ACC112 (cell line): ENCODE results near the gene HECW1.
A peak's percentile ranks its signal among the peaks of the same experiment; 100 is the strongest.
"Not testable (repeated sequence)": the region's sequence is repeated elsewhere in the genome, so short reads cannot be mapped to it uniquely, and the experiment has no call there.

Source experiments
- H2AFZ ChIP-seq: fragments of 200-600 bp; sonication (generic); one replicate; pipeline ENCODE4 v1.6.0; 2017; ENCODE audit warnings: antibody characterized with exemption, low read length; ENCODE audit not compliant: unreplicated experiment
- H3K27ac ChIP-seq: fragments of 200-600 bp; sonication (generic); 2 replicates; pipeline ENCODE4 v1.5.1; 2014; ENCODE audit warnings: low read depth, mild to moderate bottlenecking, antibody characterized with exemption, low read length, moderate library complexity
- H3K27me3 ChIP-seq: fragments of 200-600 bp; sonication (generic); 2 replicates; pipeline ENCODE4 v1.6.1; 2014; ENCODE audit warnings: mild to moderate bottlenecking, antibody characterized with exemption, low read length, moderate library complexity, mixed read lengths; ENCODE audit not compliant: insufficient read depth
- H3K36me3 ChIP-seq: fragments of 200-600 bp; sonication (generic); 2 replicates; pipeline ENCODE4 v1.6.1; 2016; ENCODE audit warnings: mild to moderate bottlenecking, antibody characterized with exemption, low read length, moderate library complexity, mixed read lengths; ENCODE audit not compliant: insufficient read depth
- H3K4me1 ChIP-seq: fragments of 200-600 bp; sonication (generic); one replicate; pipeline ENCODE4 v1.6.1; 2016; ENCODE audit warnings: low read length, mixed read lengths; ENCODE audit not compliant: insufficient read depth, unreplicated experiment, control insufficient read depth
- H3K4me3 ChIP-seq: fragments of 200-600 bp; sonication (generic); 2 replicates; pipeline ENCODE4 v1.5.1; 2014; ENCODE audit warnings: mild to moderate bottlenecking, low read depth, low read length
- H3K79me2 ChIP-seq: fragments of 200-600 bp; sonication (generic); one replicate; pipeline ENCODE4 v1.6.0; 2016; ENCODE audit warnings: low read length; ENCODE audit not compliant: control insufficient read depth, unreplicated experiment, insufficient read depth

Gene HECW1

GRCh38 chr7:43586251-43586900, 473.9 kb downstream of the HECW1 start:
- Histone ChIP-seq H3K4me1 (peaks cover 42% of the 10 kb centered on the region), H3K27ac (peak overlapping the region; percentile 31), H3K36me3 (no peaks in the 10 kb centered on the region)

GRCh38 chr7:43588477-43589132, 476.2 kb downstream of the HECW1 start:
- no peak overlapping the region for H3K4me3 ChIP-seq
- no peak overlapping the region for H2AFZ ChIP-seq
- H3K27me3 ChIP-seq: no peaks in the 10 kb centered on the region
- peaks cover 52% of the 10 kb centered on the region for H3K4me1 ChIP-seq
- peaks cover 97% of the 10 kb centered on the region for H3K79me2 ChIP-seq
- no peaks in the 10 kb centered on the region for H3K36me3 ChIP-seq
- no peak overlapping the region for H3K27ac ChIP-seq

More at GRCh38 chr7:43586251-43586900, 473.9 kb downstream of the HECW1 start:
- Histone ChIP-seq H3K27me3 (no peaks in the 10 kb centered on the region), H3K79me2 (peaks cover 82% of the 10 kb centered on the region), H2AFZ (no peak overlapping the region), H3K4me3 (peak overlapping the region; percentile 87)

GRCh38 chr7:43589133-43589478, 476.7 kb downstream of the HECW1 start:
- Histone ChIP-seq H3K4me3 (no peak overlapping the region), H3K79me2 (peaks cover 97% of the 10 kb centered on the region), H3K27ac (no peak overlapping the region), H3K36me3 (no peaks in the 10 kb centered on the region), H2AFZ (no peak overlapping the region), H3K4me1 (peaks cover 52% of the 10 kb centered on the region), H3K27me3 (no peaks in the 10 kb centered on the region)

- peaks cover 97% of the 10 kb centered on the region for H3K79me2 ChIP-seq
- H3K36me3 ChIP-seq: no peaks in the 10 kb centered on the region
- H3K4me3 ChIP-seq: no peak overlapping the region
- H2AFZ ChIP-seq: no peak overlapping the region
- H3K27ac ChIP-seq: no peak overlapping the region
- peaks cover 51% of the 10 kb centered on the region for H3K4me1 ChIP-seq
- H3K27me3 ChIP-seq: no peaks in the 10 kb centered on the region
Measured at GRCh38 chr7:43589728-43590127, 477.3 kb downstream of the HECW1 start.

- Histone ChIP-seq H3K4me3 (peak overlapping the region; percentile 26; the same call in 1 of the 2 replicates), H3K27ac (peak overlapping the region; percentile 67), H3K79me2 (peaks cover 96% of the 10 kb centered on the region), H3K4me1 (peaks cover 46% of the 10 kb centered on the region), H3K27me3 (no peaks in the 10 kb centered on the region), H2AFZ (no peak overlapping the region), H3K36me3 (peaks cover 2% of the 10 kb centered on the region; the same call in 1 of the 2 replicates)
Measured at GRCh38 chr7:43590862-43591557, 478.6 kb downstream of the HECW1 start.

DNA sequence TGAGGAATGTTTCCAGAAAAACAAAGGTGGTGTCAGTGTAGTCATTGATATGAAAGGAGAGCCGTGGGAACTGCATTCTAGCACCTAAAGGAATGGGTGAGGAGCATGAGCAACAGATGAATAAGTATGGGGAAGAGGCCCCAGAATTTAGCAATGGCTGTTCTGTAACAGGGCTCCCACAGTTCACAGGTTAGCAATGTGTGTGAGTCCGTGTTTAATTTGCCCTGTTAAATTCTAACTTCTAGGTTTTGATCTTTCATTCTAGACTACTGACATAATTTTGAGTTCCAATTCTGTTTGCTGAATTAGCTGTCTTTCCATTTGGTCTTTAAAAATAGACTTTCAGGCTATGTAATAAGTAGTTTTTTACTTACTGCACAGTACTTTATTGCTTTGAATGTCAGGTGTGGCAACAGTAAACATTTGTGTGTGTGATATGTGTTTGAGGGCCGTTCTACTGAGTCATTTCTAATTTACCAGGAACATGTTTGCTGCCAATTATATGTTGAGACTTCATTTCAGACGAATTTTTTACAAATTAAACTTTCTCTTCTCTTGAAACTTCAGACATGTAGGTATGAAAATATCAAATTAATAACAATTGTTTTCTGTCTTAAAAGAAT, 479.2 kb downstream of the HECW1 start:
- no peaks in the 10 kb centered on the region for H3K27me3 ChIP-seq
- peaks cover 47% of the 10 kb centered on the region for H3K4me1 ChIP-seq
- peak overlapping the region; percentile 67 for H3K27ac ChIP-seq
- peaks cover 94% of the 10 kb centered on the region for H3K79me2 ChIP-seq
- peaks cover 6% of the 10 kb centered on the region; the same call in 1 of the 2 replicates for H3K36me3 ChIP-seq
- H2AFZ ChIP-seq: no peak overlapping the region
- peak overlapping the region; percentile 26; the same call in 1 of the 2 replicates for H3K4me3 ChIP-seq

DNA sequence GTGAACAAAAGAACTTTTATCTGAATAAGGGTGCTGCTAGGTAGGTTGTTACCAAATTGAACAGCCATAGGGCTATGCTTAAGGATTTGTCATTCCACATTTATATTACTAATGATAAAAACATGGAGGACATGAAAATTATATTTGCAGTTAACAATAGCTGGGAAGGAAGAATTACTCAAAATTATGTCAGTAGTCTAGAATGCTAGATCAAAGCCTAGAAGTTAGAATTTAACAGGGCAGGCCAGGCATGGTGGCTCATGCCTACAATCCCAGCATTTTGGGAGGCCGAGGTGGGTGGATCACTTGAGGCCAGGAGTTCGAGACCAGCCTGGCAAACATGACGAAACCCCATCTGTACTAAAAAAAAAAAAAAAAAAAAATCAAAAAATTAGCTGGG, 479.9 kb downstream of the HECW1 start:
- peaks cover 88% of the 10 kb centered on the region for H3K79me2 ChIP-seq
- H2AFZ ChIP-seq: no peak overlapping the region
- peaks cover 45% of the 10 kb centered on the region for H3K4me1 ChIP-seq
- H3K27me3 ChIP-seq: no peaks in the 10 kb centered on the region
- H3K27ac ChIP-seq: peak overlapping the region; percentile 67
- no peak overlapping the region for H3K4me3 ChIP-seq
- peaks cover 6% of the 10 kb centered on the region; the same call in 1 of the 2 replicates for H3K36me3 ChIP-seq

- Histone ChIP-seq H3K79me2 (peaks cover 81% of the 10 kb centered on the region), H3K27me3 (no peaks in the 10 kb centered on the region), H2AFZ (no peak overlapping the region), H3K36me3 (peaks cover 6% of the 10 kb centered on the region; the same call in 1 of the 2 replicates), H3K27ac (no peak overlapping the region), H3K4me1 (peaks cover 41% of the 10 kb centered on the region), H3K4me3 (no peak overlapping the region)
Measured at GRCh38 chr7:43593010-43593409, 480.6 kb downstream of the HECW1 start.

- H3K27ac ChIP-seq: no peak overlapping the region
- H3K79me2 ChIP-seq: peaks cover 72% of the 10 kb centered on the region
- no peak overlapping the region for H3K4me3 ChIP-seq
- H2AFZ ChIP-seq: no peak overlapping the region
- peaks cover 8% of the 10 kb centered on the region for H3K36me3 ChIP-seq
- H3K4me1 ChIP-seq: peaks cover 41% of the 10 kb centered on the region
- H3K27me3 ChIP-seq: no peaks in the 10 kb centered on the region
Measured at GRCh38 chr7:43594020-43594419, 481.6 kb downstream of the HECW1 start.

DNA sequence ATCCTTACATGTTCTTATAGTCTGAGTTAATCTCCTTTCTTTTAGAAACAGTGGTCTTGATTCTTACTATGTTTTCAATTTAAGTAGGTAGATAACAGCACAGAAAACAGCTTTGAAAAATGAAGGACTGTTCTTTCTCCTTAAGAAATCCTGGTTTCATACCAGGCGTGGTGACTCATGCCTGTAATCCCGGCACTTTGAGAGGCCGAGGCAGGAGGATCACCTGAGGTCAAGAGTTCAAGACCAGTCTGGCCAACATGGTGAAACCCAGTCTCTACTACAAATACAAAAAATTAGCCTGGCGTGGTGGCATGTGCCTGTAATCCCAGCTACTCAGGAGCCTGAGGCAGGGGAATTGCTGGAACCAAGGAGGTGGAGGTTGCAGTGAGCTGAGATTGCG, 484.0 kb downstream of the HECW1 start:
- H3K27me3 ChIP-seq, H3K4me3 ChIP-seq, H3K27ac ChIP-seq, H2AFZ ChIP-seq: not testable (repeated sequence)
- Histone ChIP-seq H3K36me3 (peaks cover 20% of the 10 kb centered on the region), H3K79me2 (peaks cover 66% of the 10 kb centered on the region), H3K4me1 (peaks cover 24% of the 10 kb centered on the region)
